ENCODE results near the gene CYP4F8. TPM values are rescaled to one million over a fixed set of nuclear protein-coding genes. Genes with fewer than 3 reads are reported as not detected.

CYP4F8 gene
- total and polyA plus RNA-seq, 2 of the 8 experiments (the other 6 are each of a cell fraction or from before 2014, with no cell fraction given) = not detected

- TF ChIP-seq YY1 (IDR thresholded peaks at IDR 0.05; ENCODE audit: low read depth, low read length) = no peak
- TF ChIP-seq CTCF (IDR thresholded peaks at IDR 0.05; ENCODE audit: control extremely low read depth in 1 of 3, insufficient read depth in 1 of 3, low read depth in 1 of 3, low read length in 3 of 3) = no peak
- no peak for TF ChIP-seq KDM1A (IDR thresholded peaks at IDR 0.05; ENCODE audit: borderline replicate concordance, low read length)
- TF ChIP-seq, protein P1, sequence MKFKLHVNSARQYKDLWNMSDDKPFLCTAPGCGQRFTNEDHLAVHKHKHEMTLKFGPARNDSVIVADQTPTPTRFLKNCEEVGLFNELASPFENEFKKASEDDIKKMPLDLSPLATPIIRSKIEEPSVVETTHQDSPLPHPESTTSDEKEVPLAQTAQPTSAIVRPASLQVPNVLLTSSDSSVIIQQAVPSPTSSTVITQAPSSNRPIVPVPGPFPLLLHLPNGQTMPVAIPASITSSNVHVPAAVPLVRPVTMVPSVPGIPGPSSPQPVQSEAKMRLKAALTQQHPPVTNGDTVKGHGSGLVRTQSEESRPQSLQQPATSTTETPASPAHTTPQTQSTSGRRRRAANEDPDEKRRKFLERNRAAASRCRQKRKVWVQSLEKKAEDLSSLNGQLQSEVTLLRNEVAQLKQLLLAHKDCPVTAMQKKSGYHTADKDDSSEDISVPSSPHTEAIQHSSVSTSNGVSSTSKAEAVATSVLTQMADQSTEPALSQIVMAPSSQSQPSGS (IDR thresholded peaks at IDR 0.05; ENCODE audit: low read length) = no peak
These were observed 18.2 kb downstream of the CYP4F8 start (continued) for GRCh38 chr19:15633082-15633835.
